Activated CD8-positive, alpha-beta T cell treated with anti-CD3 and anti-CD28 coated beads for 36 hours (primary cell): Measurements from ENCODE around the gene ZNF33B. TPM values are rescaled to one million over a fixed set of nuclear protein-coding genes. Genes with fewer than 3 reads are reported as not detected.
"Not testable (repeated sequence)": the region's sequence is repeated elsewhere in the genome, so short reads cannot be mapped to it uniquely, and the experiment has no call there.

Experiments
- ATAC-seq: fragments of 200-7000 bp; cut with Tn5 transposase; one replicate; pipeline ENCODE4 v1.10.0; 2021; ENCODE audit warnings: mild to moderate bottlenecking, moderate library complexity
- CTCF ChIA-PET: fragments of 350-600 bp; sonication (Branson Sonifier 250); formaldehyde crosslinking; loops from one replicate; lab custom pipeline; 2021; ENCODE audit warnings: antibody characterized with exemption; lab: Charles Lee
- POLR2A ChIA-PET: fragments of 350-600 bp; sonication (Branson Sonifier 250); formaldehyde crosslinking; loops from one replicate; lab custom pipeline; 2021; ENCODE audit warnings: antibody characterized with exemption; lab: Charles Lee
- DNase-seq: peaks from one replicate; pipeline ENCODE4 v3.0.0-alpha.2; 2020
- H3K27ac Mint-ChIP-seq: one replicate; pipeline ENCODE4 v1.8.0; 2021; ENCODE audit warnings: mild to moderate bottlenecking, mixed read lengths
- H3K27me3 Mint-ChIP-seq: one replicate; pipeline ENCODE4 v1.8.0; 2021; ENCODE audit warnings: mixed read lengths
- H3K36me3 Mint-ChIP-seq: one replicate; pipeline ENCODE4 v1.8.0; 2021; ENCODE audit warnings: low read depth, mixed read lengths
- H3K4me1 Mint-ChIP-seq: one replicate; pipeline ENCODE4 v1.8.0; 2021; ENCODE audit warnings: low read depth, mixed read lengths
- H3K4me3 Mint-ChIP-seq: one replicate; pipeline ENCODE4 v1.8.0; 2021; ENCODE audit warnings: mild to moderate bottlenecking, moderate library complexity, mixed read lengths
- H3K9me3 Mint-ChIP-seq: one replicate; pipeline ENCODE4 v1.8.0; 2021; ENCODE audit warnings: mixed read lengths
- intact Hi-C: fragments of 100-400 bp; cut with micrococcal nuclease; formaldehyde crosslinking; loops from one replicate; pipeline ENCODE4 v1.10.0; 2022
- total RNA-seq, 2 experiments: library from RNA; stranded (reverse); gene quantifications; one replicate each; pipeline ENCODE4 v1.2.3, GENCODE V29; 2021
- TF ChIP-seq, protein P1 (sequence below): fragments of 200-600 bp; IDR thresholded peaks from one replicate; pipeline ENCODE4 v1.8.0; 2022; ENCODE audit warnings: antibody characterized with exemption, mild to moderate bottlenecking

ZNF33B gene
- total RNA-seq, 2 experiments from 2014 or later = 5.8 to 7.9 TPM

DNA sequence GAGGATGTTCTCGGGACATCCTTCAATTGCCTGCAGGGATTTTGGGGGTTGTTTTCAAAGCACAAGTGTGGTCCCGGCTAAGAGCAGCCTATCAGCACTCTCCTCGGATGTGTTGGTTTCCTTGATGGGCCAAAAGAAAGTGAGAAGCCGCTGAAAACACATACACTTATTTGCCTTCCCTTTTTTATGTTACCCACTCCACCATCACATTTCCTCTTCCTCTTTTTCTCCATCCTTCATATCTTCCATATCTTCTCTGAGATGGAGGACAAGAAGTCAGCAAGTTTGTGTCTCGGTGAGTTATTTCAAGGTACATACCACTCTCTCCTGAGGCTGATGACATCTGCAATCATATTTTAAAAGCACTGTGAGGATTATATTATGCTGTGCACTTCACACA lies 64.0 kb downstream of the ZNF33B start:
- CTCF ChIA-PET = no interaction called here
- DNase-seq (no peak), ATAC-seq (no peak)
- Mint-ChIP-seq H3K4me3 (no peak overlapping the region), H3K36me3 (no peaks in the 10 kb centered on the region), H3K27ac (no peak overlapping the region), H3K9me3 (peaks cover 13% of the 10 kb centered on the region), H3K27me3 (peaks cover 4% of the 10 kb centered on the region), H3K4me1 (no peaks in the 10 kb centered on the region)
- POLR2A ChIA-PET = no interaction called here
- intact Hi-C loops = no loop called here
- TF ChIP-seq, protein P1, sequence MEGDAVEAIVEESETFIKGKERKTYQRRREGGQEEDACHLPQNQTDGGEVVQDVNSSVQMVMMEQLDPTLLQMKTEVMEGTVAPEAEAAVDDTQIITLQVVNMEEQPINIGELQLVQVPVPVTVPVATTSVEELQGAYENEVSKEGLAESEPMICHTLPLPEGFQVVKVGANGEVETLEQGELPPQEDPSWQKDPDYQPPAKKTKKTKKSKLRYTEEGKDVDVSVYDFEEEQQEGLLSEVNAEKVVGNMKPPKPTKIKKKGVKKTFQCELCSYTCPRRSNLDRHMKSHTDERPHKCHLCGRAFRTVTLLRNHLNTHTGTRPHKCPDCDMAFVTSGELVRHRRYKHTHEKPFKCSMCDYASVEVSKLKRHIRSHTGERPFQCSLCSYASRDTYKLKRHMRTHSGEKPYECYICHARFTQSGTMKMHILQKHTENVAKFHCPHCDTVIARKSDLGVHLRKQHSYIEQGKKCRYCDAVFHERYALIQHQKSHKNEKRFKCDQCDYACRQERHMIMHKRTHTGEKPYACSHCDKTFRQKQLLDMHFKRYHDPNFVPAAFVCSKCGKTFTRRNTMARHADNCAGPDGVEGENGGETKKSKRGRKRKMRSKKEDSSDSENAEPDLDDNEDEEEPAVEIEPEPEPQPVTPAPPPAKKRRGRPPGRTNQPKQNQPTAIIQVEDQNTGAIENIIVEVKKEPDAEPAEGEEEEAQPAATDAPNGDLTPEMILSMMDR = no peak

DNA sequence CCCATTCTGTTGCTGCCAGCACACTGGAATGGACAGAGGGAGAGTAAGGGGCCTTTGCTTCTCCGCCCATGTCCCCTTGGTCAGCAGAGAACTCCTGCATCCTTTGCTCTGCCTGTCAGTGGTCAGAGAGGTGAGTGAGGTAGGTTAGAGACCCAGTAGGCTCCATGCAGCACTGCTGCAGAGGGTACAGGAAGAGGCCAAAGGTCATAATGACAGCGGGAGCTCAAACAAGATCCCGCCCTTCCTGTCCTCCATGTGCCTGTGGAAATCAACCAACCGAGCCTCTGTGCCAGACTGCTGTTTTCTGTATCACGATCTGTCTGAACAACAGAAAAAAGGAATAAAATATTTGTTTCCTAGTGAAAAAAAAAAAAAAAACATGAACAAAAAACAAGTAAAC lies 81.4 kb downstream of the ZNF33B start:
- no peaks in the 10 kb centered on the region for H3K27me3 Mint-ChIP-seq
- no peak overlapping the region for H3K27ac Mint-ChIP-seq
- H3K36me3 Mint-ChIP-seq = peaks cover 2% of the 10 kb centered on the region
- CTCF ChIA-PET = no interaction called here
- no peak overlapping the region for H3K4me3 Mint-ChIP-seq
- H3K4me1 Mint-ChIP-seq = peaks cover 6% of the 10 kb centered on the region
- H3K9me3 Mint-ChIP-seq = no peaks in the 10 kb centered on the region
- no peak for ATAC-seq
- no peak for DNase-seq
- POLR2A ChIA-PET = no interaction called here
- TF ChIP-seq, protein P1 = no peak
- intact Hi-C loops = no loop called here

- intact Hi-C loops = loop anchor here (5.0 kb wide), 1 partner anchor 84 kb away; the partner anchor contains the start of gene ZNF33B
- H3K9me3 Mint-ChIP-seq, ATAC-seq, CTCF ChIA-PET, H3K27ac Mint-ChIP-seq, H3K27me3 Mint-ChIP-seq, DNase-seq: not testable (repeated sequence)
- POLR2A ChIA-PET = interaction anchor here (0.8 kb wide), 1 partner anchor 59 kb away, joined by 4 read pairs; no protein-coding TSS in a partner anchor
- H3K4me1 Mint-ChIP-seq = peaks cover 32% of the 10 kb centered on the region
- H3K36me3 Mint-ChIP-seq = peaks cover 29% of the 10 kb centered on the region
- peak overlapping the region; percentile 91 for H3K4me3 Mint-ChIP-seq
Measured at GRCh38 chr10:42553576-42553975, 84.8 kb downstream of the ZNF33B start.

GRCh38 chr10:42553064-42553407 lies 85.3 kb downstream of the ZNF33B start:
- Mint-ChIP-seq H3K9me3 (peaks cover 3% of the 10 kb centered on the region), H3K27me3 (no peaks in the 10 kb centered on the region), H3K36me3 (peaks cover 33% of the 10 kb centered on the region), H3K4me3 (peak overlapping the region; percentile 91), H3K4me1 (peaks cover 35% of the 10 kb centered on the region), H3K27ac (peak overlapping the region; percentile 94)
- DNase-seq = no peak
- CTCF ChIA-PET = no interaction called here
- peak; percentile 9 for ATAC-seq
- POLR2A ChIA-PET = no interaction called here
- intact Hi-C loops = loop anchor here (5.0 kb wide), 1 partner anchor 84 kb away; the partner anchor contains the start of gene ZNF33B
- TF ChIP-seq, protein P1 = no peak

DNA sequence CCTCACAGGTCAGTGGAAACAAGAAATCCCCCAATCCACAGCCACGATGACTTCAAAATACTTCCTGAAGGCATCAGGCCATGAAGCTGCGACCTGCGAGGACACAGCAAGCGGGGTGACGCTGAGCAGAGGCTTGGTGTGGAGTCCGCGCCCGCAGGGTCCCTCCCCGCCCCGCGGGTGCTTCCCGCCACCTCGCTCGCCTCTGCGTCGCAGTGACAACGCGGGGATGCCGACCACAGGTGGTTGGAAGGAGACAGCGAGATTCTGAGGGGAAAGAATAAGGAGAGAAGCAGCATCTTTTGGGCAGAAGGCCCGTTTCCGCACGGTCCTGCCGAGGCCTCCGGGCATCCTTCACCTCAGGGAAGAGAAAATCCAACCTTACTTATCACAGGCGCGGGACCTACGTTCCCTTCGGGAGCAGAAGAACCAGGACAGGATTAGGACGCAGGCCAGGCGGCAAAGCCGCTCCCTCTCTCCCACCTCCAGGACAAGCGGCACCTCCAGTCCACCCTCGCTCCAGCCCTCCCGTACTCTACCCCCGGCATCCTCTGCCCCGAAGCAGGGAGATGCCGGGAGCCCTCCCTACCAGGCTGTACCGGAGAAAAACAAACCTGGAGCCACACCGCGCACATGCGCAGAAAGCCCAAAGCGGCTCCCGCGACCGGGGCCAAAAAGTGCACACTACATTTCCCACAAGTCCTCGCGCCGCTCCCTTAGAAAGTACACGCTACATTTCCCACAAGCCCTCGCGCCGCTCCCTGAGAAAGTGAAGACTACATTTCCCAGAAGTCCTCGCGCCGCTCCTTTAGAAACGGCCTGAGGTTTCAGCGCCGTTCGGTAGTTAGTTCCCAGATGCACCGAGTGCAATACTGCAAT lies 85.9 kb downstream of the ZNF33B start:
- H3K9me3 Mint-ChIP-seq = peaks cover 6% of the 10 kb centered on the region
- peaks cover 38% of the 10 kb centered on the region for H3K4me1 Mint-ChIP-seq
- POLR2A ChIA-PET = interaction anchor here (0.7 kb wide), 1 partner anchor 778 kb away, joined by 3 read pairs; no protein-coding TSS in a partner anchor
- H3K36me3 Mint-ChIP-seq = peaks cover 39% of the 10 kb centered on the region
- CTCF ChIA-PET = no interaction called here
- H3K27ac Mint-ChIP-seq = peak overlapping the region; percentile 94
- no peaks in the 10 kb centered on the region for H3K27me3 Mint-ChIP-seq
- peak; percentile 96 for ATAC-seq
- H3K4me3 Mint-ChIP-seq = peak overlapping the region; percentile 91
- DNase-seq = peak; percentile 98
- intact Hi-C loops = loop anchor here (5.0 kb wide), 1 partner anchor 85 kb away; the partner anchor contains the start of gene ZNF33B
- TF ChIP-seq, protein P1 = no peak
